Esophagus squamous epithelium (tissue), 5 donors: Measurements from ENCODE around the gene C5orf24. TPM values are rescaled to one million over a fixed set of nuclear protein-coding genes. Genes with fewer than 3 reads are reported as not detected.

Experiments
- DNase-seq: peaks from one replicate; lab custom pipeline; 2025; lab: John Stamatoyannopoulos, UW
- H3K27ac ChIP-seq, 4 donors: fragments of 200-600 bp; sonication (generic); one replicate each; pipeline ENCODE4 v1.5.1; 2016 to 2019; ENCODE audit warnings: mild to moderate bottlenecking in 1 of 4
- H3K27me3 ChIP-seq, 4 donors: fragments of 200-600 bp; sonication (generic); 1 replicate in 3 of 4; 2 replicates in 1 of 4; pipeline versions ENCODE4 v1.5.1 to v1.6.0; 2017 to 2021; ENCODE audit warnings: antibody characterized with exemption in 1 of 4
- H3K36me3 ChIP-seq, 3 donors: fragments of 200-600 bp; sonication (generic); one replicate each; pipeline ENCODE4 v1.5.1; 2016 to 2019
- H3K4me1 ChIP-seq, 3 donors: fragments of 200-600 bp; sonication (generic); one replicate each; pipeline ENCODE4 v1.5.1; 2017 to 2019
- H3K4me3 ChIP-seq, 4 donors: fragments of 200-600 bp; sonication (generic); 1 replicate in 3 of 4; 2 replicates in 1 of 4; pipeline ENCODE4 v1.5.1; 2016 to 2019; ENCODE audit warnings: mild to moderate bottlenecking in 2 of 4, moderate library complexity in 1 of 4
- H3K9me3 ChIP-seq, 3 donors: fragments of 200-600 bp; sonication (generic); one replicate each; pipeline ENCODE4 v1.5.1; 2016 to 2019
- CTCF ChIP-seq, 6 experiments: fragments of 450-650 bp in 4 of 6; fragments of 200-600 bp in 2 of 6; sonication (generic) in 2 of 6; IDR thresholded peaks; one replicate each; pipeline ENCODE4 v1.5.1; 2016 to 2019; ENCODE audit warnings: antibody characterized with exemption in 6 of 6, mild to moderate bottlenecking in 4 of 6, moderate library complexity in 4 of 6
- POLR2A ChIP-seq, 4 donors: fragments of 450-650 bp; IDR thresholded peaks; one replicate each; pipeline ENCODE4 v1.6.1; 2017; ENCODE audit warnings: antibody characterized with exemption in 4 of 4, mild to moderate bottlenecking in 4 of 4, moderate library complexity in 3 of 4
- WGBS, 2 donors: methylation state at CpG; one replicate each; pipeline ENCODE4 v1.1.5; 2018; 5-methylcytosine and 5-hydroxymethylcytosine counted together
- intact Hi-C: fragments of 100-400 bp; cut with DNase I; formaldehyde crosslinking; loops from one replicate; pipeline ENCODE4 v1.15.0; 2022
- total RNA-seq, 4 donors: library from RNA; depleted of rRNA; stranded (reverse); fragments of >200 nt; gene quantifications; one replicate each; pipeline ENCODE4 v1.1.0, GENCODE V29; 2016
- donor health status: DM: yes; HTN: yes; CAD: no.

The C5orf24 gene
- total RNA-seq, 4 donors from 2014 or later, result 17.9 to 36.2 (median 24.7) TPM

GRCh38 chr5:134892282-134892681, 46.5 kb downstream of the C5orf24 start:
- peaks cover 0 to 86% (median 0%) of the 10 kb centered on the region in 3 donors for H3K36me3 ChIP-seq
- DNase-seq, result no peak
- intact Hi-C loops, result no loop called here
- H3K27me3 ChIP-seq, result no peaks in the 10 kb centered on the region
- no peaks in the 10 kb centered on the region for H3K4me1 ChIP-seq
- TF ChIP-seq POLR2A (IDR thresholded peaks at IDR 0.05) (no peak), CTCF (IDR thresholded peaks at IDR 0.05) (no peak)
- H3K27ac ChIP-seq, result no peak overlapping the region
- H3K9me3 ChIP-seq, result no peaks in the 10 kb centered on the region
- no peak overlapping the region for H3K4me3 ChIP-seq
- WGBS, 2 donors, result 94% methylated on average over 3 of the region's 3 CpGs

GRCh38 chr5:134892926-134893325, 47.2 kb downstream of the C5orf24 start:
- H3K4me3 ChIP-seq, result no peak overlapping the region
- no peak for TF ChIP-seq CTCF (IDR thresholded peaks at IDR 0.05)
- no peak for TF ChIP-seq POLR2A (IDR thresholded peaks at IDR 0.05)
- H3K36me3 ChIP-seq, result peaks cover 0 to 87% (median 0%) of the 10 kb centered on the region in 3 donors

GRCh38 chr5:134893748-134894505, 48.2 kb downstream of the C5orf24 start:
- H3K36me3 ChIP-seq, result peaks cover 0 to 86% (median 0%) of the 10 kb centered on the region in 3 donors
- TF ChIP-seq CTCF (IDR thresholded peaks at IDR 0.05) (no peak), POLR2A (IDR thresholded peaks at IDR 0.05) (no peak)
- no peak for DNase-seq
- H3K9me3 ChIP-seq, result no peaks in the 10 kb centered on the region
- H3K27me3 ChIP-seq, result no peaks in the 10 kb centered on the region
- no peaks in the 10 kb centered on the region for H3K4me1 ChIP-seq
- H3K27ac ChIP-seq, result no peak overlapping the region
- intact Hi-C loops, result no loop called here
- no peak overlapping the region for H3K4me3 ChIP-seq
- WGBS, 2 donors, result 91 to 96% methylated on average over 7 of the region's 7 CpGs

More at GRCh38 chr5:134892926-134893325, 47.2 kb downstream of the C5orf24 start:
- Histone ChIP-seq H3K27me3 (no peaks in the 10 kb centered on the region), H3K4me1 (no peaks in the 10 kb centered on the region), H3K27ac (no peak overlapping the region), H3K9me3 (no peaks in the 10 kb centered on the region)
- intact Hi-C loops, result no loop called here
- 87 to 96% methylated on average over 2 of the region's 2 CpGs for WGBS, 2 donors
- DNase-seq, result no peak

GRCh38 chr5:134902071-134902801, 56.5 kb downstream of the C5orf24 start:
- no peak overlapping the region for H3K4me3 ChIP-seq
- no peaks in the 10 kb centered on the region for H3K9me3 ChIP-seq
- TF ChIP-seq POLR2A (IDR thresholded peaks at IDR 0.05) (no peak), CTCF (IDR thresholded peaks at IDR 0.05) (no peak)
- 75 to 79% methylated on average over 8 to 9 of the region's 10 CpGs for WGBS, 2 donors
- peaks cover 3 to 22% (median 6%) of the 10 kb centered on the region in 3 donors for H3K4me1 ChIP-seq
- DNase-seq, result no peak
- no peaks in the 10 kb centered on the region for H3K27me3 ChIP-seq
- peak overlapping the region in 1 of 4 donors; percentile 14 for H3K27ac ChIP-seq
- peaks cover 0 to 45% (median 0%) of the 10 kb centered on the region in 3 donors for H3K36me3 ChIP-seq
- intact Hi-C loops, result no loop called here
